ENCODE measurements around the gene CLEC2L.

- TF ChIP-seq SMC3 (IDR thresholded peaks at IDR 0.05; ENCODE audit: low read depth, low read length) (no peak), CTCF (conservative IDR thresholded peaks at IDR 0.05; ENCODE audit: low read depth, low read length) (no peak), RAD21 (IDR thresholded peaks at IDR 0.05; ENCODE audit: low read length) (no peak), MXI1 (IDR thresholded peaks at IDR 0.05; ENCODE audit: borderline replicate concordance, low read depth, low read length) (no peak), POLR2A (IDR thresholded peaks at IDR 0.05; ENCODE audit: low read depth, low read length) (no peak), USF2 (IDR thresholded peaks at IDR 0.05; ENCODE audit: low read depth, low read length) (no peak), BHLHE40 (IDR thresholded peaks at IDR 0.05; ENCODE audit: low read depth, low read length) (no peak), MAZ (IDR thresholded peaks at IDR 0.05; ENCODE audit: borderline replicate concordance, low read depth, low read length) (no peak), MAFK (IDR thresholded peaks at IDR 0.05; ENCODE audit: low read depth, low read length) (no peak)
- TF ChIP-seq, protein P1, sequence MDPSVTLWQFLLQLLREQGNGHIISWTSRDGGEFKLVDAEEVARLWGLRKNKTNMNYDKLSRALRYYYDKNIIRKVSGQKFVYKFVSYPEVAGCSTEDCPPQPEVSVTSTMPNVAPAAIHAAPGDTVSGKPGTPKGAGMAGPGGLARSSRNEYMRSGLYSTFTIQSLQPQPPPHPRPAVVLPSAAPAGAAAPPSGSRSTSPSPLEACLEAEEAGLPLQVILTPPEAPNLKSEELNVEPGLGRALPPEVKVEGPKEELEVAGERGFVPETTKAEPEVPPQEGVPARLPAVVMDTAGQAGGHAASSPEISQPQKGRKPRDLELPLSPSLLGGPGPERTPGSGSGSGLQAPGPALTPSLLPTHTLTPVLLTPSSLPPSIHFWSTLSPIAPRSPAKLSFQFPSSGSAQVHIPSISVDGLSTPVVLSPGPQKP (IDR thresholded peaks at IDR 0.05; ENCODE audit: borderline replicate concordance, low read depth, low read length) = no peak
Measured at GRCh38 chr7:139509535-139509934, 13.9 kb upstream of the CLEC2L start.

Measured in IMR-90 (cell line).